ENCODE results near the gene PLCH2.

DNA sequence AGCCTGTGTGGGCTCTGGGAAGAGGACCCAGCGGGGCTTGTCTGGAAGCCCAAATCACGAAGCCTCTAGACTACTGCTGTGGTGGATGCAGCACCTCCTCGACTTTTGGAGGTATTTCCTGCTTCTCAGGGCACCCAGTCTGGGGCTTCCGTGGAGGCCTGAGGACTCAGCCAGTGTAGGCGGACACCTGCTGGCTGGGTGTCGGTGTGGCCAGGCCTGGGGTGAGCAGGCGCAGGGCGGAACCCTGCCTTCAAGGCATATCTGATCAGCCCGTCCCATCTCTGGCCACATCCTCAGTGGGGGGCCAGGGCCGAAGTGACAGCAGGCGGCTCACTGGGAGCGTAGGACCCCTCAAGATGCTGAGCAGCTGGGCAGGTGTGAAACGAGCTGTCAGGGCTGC lies 6.9 kb downstream of the PLCH2 start:
- TF ChIP-seq, protein P1, sequence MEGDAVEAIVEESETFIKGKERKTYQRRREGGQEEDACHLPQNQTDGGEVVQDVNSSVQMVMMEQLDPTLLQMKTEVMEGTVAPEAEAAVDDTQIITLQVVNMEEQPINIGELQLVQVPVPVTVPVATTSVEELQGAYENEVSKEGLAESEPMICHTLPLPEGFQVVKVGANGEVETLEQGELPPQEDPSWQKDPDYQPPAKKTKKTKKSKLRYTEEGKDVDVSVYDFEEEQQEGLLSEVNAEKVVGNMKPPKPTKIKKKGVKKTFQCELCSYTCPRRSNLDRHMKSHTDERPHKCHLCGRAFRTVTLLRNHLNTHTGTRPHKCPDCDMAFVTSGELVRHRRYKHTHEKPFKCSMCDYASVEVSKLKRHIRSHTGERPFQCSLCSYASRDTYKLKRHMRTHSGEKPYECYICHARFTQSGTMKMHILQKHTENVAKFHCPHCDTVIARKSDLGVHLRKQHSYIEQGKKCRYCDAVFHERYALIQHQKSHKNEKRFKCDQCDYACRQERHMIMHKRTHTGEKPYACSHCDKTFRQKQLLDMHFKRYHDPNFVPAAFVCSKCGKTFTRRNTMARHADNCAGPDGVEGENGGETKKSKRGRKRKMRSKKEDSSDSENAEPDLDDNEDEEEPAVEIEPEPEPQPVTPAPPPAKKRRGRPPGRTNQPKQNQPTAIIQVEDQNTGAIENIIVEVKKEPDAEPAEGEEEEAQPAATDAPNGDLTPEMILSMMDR (IDR thresholded peaks at IDR 0.05; ENCODE audit: insufficient read depth, low read length, poor library complexity, severe bottlenecking) = no peak
- no peak for TF ChIP-seq EZH2phosphoT487 (conservative IDR thresholded peaks at IDR 0.05; ENCODE audit: low read length)
